IMR-90 (cell line): ENCODE results near the gene RAPGEF5. TPM values are rescaled to one million over a fixed set of nuclear protein-coding genes. Genes with fewer than 3 reads are reported as not detected.
A peak's percentile ranks its signal among the peaks of the same experiment; 100 is the strongest.

Experiments
- ATAC-seq: fragments of 200-7000 bp; cut with Tn5 transposase; 2 replicates; pipeline ENCODE4 v1.9.1; 2020; ENCODE audit warnings: low read depth, mild to moderate bottlenecking, moderate library complexity
- BruUV-seq: library from RNA; stranded (reverse); fragments of 400-500 nt; replicated peaks from 2 replicates; lab custom pipeline; 2021; lab: Mats Ljungman, UMichigan
- CTCF ChIA-PET: fragments of 300-600 bp; formaldehyde crosslinking; extraction: SDS; loops from one replicate; lab custom pipeline; 2021; ENCODE audit warnings: antibody characterized with exemption; lab: Yijun Ruan, JAX
- POLR2A ChIA-PET: fragments of 300-600 bp; sonication (Branson Sonifier 250); formaldehyde crosslinking; loops from one replicate; lab custom pipeline; 2022; ENCODE audit warnings: antibody characterized with exemption; ENCODE audit not compliant: unreplicated experiment; lab: Charles Lee
- DNase-seq: peaks from one replicate; pipeline ENCODE4 v3.0.0; 2013
- H2AFZ ChIP-seq: replicated peaks from 2 replicates; pipeline ENCODE3; 2013; ENCODE audit warnings: low read length, mild to moderate bottlenecking; ENCODE audit not compliant: poor library complexity
- H2AK5ac ChIP-seq: 2 replicates; pipeline ENCODE4 v1.6.1; 2013; ENCODE audit warnings: low read depth, low read length, inconsistent platforms
- H2AK9ac ChIP-seq: replicated peaks from 2 replicates; pipeline ENCODE3; 2013; ENCODE audit warnings: mild to moderate bottlenecking, low read depth, low read length, moderate library complexity; ENCODE audit not compliant: poor library complexity
- H2BK120ac ChIP-seq: 2 replicates; pipeline ENCODE4 v1.6.1; 2013; ENCODE audit warnings: low read depth, low read length, inconsistent platforms
- H2BK15ac ChIP-seq: 3 replicates; pipeline ENCODE4 v1.6.1; 2013; ENCODE audit warnings: low read depth, low read length, inconsistent platforms
- H2BK20ac ChIP-seq: 2 replicates; pipeline ENCODE4 v1.6.1; 2013; ENCODE audit warnings: low read depth, mild to moderate bottlenecking, inconsistent platforms, low read length, moderate library complexity
- H2BK5ac ChIP-seq: 2 replicates; pipeline ENCODE4 v1.6.1; 2013; ENCODE audit warnings: mild to moderate bottlenecking, low read depth, low read length, inconsistent platforms; ENCODE audit not compliant: poor library complexity, severe bottlenecking
- H3K14ac ChIP-seq: replicated peaks from 2 replicates; pipeline ENCODE4 v1.6.1; 2013; ENCODE audit warnings: low read depth, low read length, inconsistent platforms
- H3K18ac ChIP-seq: 2 replicates; pipeline ENCODE4 v1.6.1; 2013; ENCODE audit warnings: low read depth, low read length, control low read depth
- H3K23ac ChIP-seq: 2 replicates; pipeline ENCODE4 v1.6.1; 2013; ENCODE audit warnings: low read depth, low read length, inconsistent platforms
- H3K27ac ChIP-seq: 2 replicates; pipeline ENCODE4 v1.5.1; 2013; ENCODE audit warnings: mild to moderate bottlenecking, control low read depth, low read length; ENCODE audit not compliant: insufficient read depth
- H3K27me3 ChIP-seq: 2 replicates; pipeline ENCODE4 v1.6.1; 2013; ENCODE audit warnings: low read length; ENCODE audit not compliant: control insufficient read depth, insufficient read depth
- H3K36me3 ChIP-seq: 2 replicates; pipeline ENCODE4 v1.6.1; 2013; ENCODE audit warnings: low read length, mixed read lengths; ENCODE audit not compliant: control insufficient read depth, insufficient read depth
- H3K4ac ChIP-seq: 2 replicates; pipeline ENCODE4 v1.6.1; 2013; ENCODE audit warnings: low read depth, low read length, inconsistent platforms
- H3K4me1 ChIP-seq: 2 replicates; pipeline ENCODE4 v1.6.1; 2013; ENCODE audit warnings: low read length, mixed read lengths; ENCODE audit not compliant: control insufficient read depth, insufficient read depth
- H3K4me2 ChIP-seq: 2 replicates; pipeline ENCODE4 v1.6.1; 2013; ENCODE audit warnings: low read depth, mild to moderate bottlenecking, control low read depth, low read length, moderate library complexity
- H3K4me3 ChIP-seq: 2 replicates; pipeline ENCODE4 v1.5.1; 2013; ENCODE audit warnings: low read depth, mild to moderate bottlenecking, control low read depth, low read length, moderate library complexity; ENCODE audit not compliant: insufficient read depth
- H3K56ac ChIP-seq: 2 replicates; pipeline ENCODE4 v1.6.1; 2013; ENCODE audit warnings: low read length, inconsistent platforms; ENCODE audit not compliant: insufficient read depth; ENCODE audit errors: extremely low read depth
- H3K79me1 ChIP-seq, 2 experiments: 2 replicates each; pipeline ENCODE4 v1.6.1; 2013; ENCODE audit warnings: low read length in 2 of 2, inconsistent platforms in 1 of 2, low read depth in 1 of 2
- H3K9ac ChIP-seq: 2 replicates; pipeline ENCODE4 v1.6.1; 2013; ENCODE audit warnings: low read depth, low read length, control low read depth
- H3K9me1 ChIP-seq: 2 replicates; pipeline ENCODE4 v1.6.1; 2013; ENCODE audit warnings: low read length, inconsistent platforms; ENCODE audit not compliant: insufficient read depth
- H3K9me3 ChIP-seq: 2 replicates; pipeline ENCODE4 v1.6.1; 2013; ENCODE audit warnings: low read length; ENCODE audit not compliant: control insufficient read depth, insufficient read depth
- H4K20me1 ChIP-seq: 2 replicates; pipeline ENCODE4 v1.6.1; 2013; ENCODE audit warnings: low read length, inconsistent platforms; ENCODE audit not compliant: insufficient read depth
- H4K5ac ChIP-seq: 2 replicates; pipeline ENCODE4 v1.6.1; 2013; ENCODE audit warnings: mild to moderate bottlenecking, low read depth, low read length, control low read depth
- H4K8ac ChIP-seq, 2 experiments: 2 replicates each; pipeline ENCODE4 v1.6.1; 2013; ENCODE audit warnings: low read depth in 2 of 2, low read length in 2 of 2, control low read depth in 1 of 2, inconsistent platforms in 1 of 2
- H4K91ac ChIP-seq: 2 replicates; pipeline ENCODE4 v1.6.1; 2013; ENCODE audit warnings: low read depth, low read length, inconsistent platforms; ENCODE audit not compliant: insufficient read depth
- CEBPB ChIP-seq: IDR thresholded peaks from 2 replicates; pipeline ENCODE4 v1.6.1; 2012; ENCODE audit warnings: low read depth, low read length, improper control_type of control experiment
- CHD1 ChIP-seq: IDR thresholded peaks from 2 replicates; pipeline ENCODE4 v1.6.1; 2012; ENCODE audit warnings: low read depth, low read length, improper control_type of control experiment
- ELK1 ChIP-seq: fragments of 150-350 bp; IDR thresholded peaks from 2 replicates; pipeline ENCODE4 v1.6.1; 2016; ENCODE audit warnings: low read depth, mild to moderate bottlenecking, low read length, moderate library complexity, borderline replicate concordance
- FOS ChIP-seq: fragments of 150-350 bp; IDR thresholded peaks from 2 replicates; pipeline ENCODE4 v1.6.1; 2016; ENCODE audit warnings: low read depth, low read length
- RAD21 ChIP-seq: IDR thresholded peaks from 2 replicates; pipeline ENCODE4 v1.6.1; 2012; ENCODE audit warnings: low read length, improper control_type of control experiment
- WGBS, 2 experiments: methylation state at CpG; one replicate each; pipeline versions ENCODE4 v1.1.5 to v1.1.7; 2013; ENCODE audit warnings: missing lambda C conversion rate in 2 of 2; ENCODE audit not compliant: insufficient read length in 1 of 2; ENCODE audit errors: extremely low coverage in 2 of 2; 5-methylcytosine and 5-hydroxymethylcytosine counted together
- dilution Hi-C: fragments of 300-500 bp; cut with HindIII; formaldehyde crosslinking; loops from one replicate; pipeline ENCODE4 v1.14.3; 2018; ENCODE audit warnings: low sequenced_read_pairs; ENCODE audit not compliant: unreplicated experiment
- in situ Hi-C: fragments of 300-500 bp; cut with MboI; formaldehyde crosslinking; loops from 3 replicates; pipeline ENCODE4 v1.14.3; 2019; ENCODE audit warnings: low sequenced_read_pairs, inconsistent platforms, mixed read lengths
- intact Hi-C: fragments of 100-400 bp; cut with micrococcal nuclease; formaldehyde crosslinking; loops from 2 replicates; pipeline ENCODE4 v1.10.0; 2022
- polyA plus RNA-seq, 3 experiments: library from polyadenylated mRNA; depleted of rRNA; stranded (reverse); fragments of >200 nt; gene quantifications; 2 replicates each; pipeline ENCODE4 v1.2.3, GENCODE V29; 2012; ENCODE audit warnings: low replicate concordance in 1 of 3
- total RNA-seq: library from RNA; depleted of rRNA; stranded (reverse); fragments of >200 nt; gene quantifications from 2 replicates; pipeline ENCODE4 v1.2.3, GENCODE V29; 2012

The RAPGEF5 gene
- total and polyA plus RNA-seq, 2 of the 4 experiments (the other 2 are of a cell fraction), result 0.05 to 0.18 TPM

GRCh38 chr7:22350466-22351328 lies 6.3 kb downstream of the RAPGEF5 start:
- Histone ChIP-seq H3K4me1 (no peaks in the 10 kb centered on the region), H4K5ac (no peak overlapping the region), H4K91ac (no peak overlapping the region), H3K36me3 (no peaks in the 10 kb centered on the region), H4K20me1 (no peaks in the 10 kb centered on the region), H3K4me2 (no peak overlapping the region), H3K79me1 (no peaks in the 10 kb centered on the region), H3K27ac (no peak overlapping the region), H3K9ac (no peak overlapping the region), H3K27me3 (peaks cover 7% of the 10 kb centered on the region), H3K56ac (no peak overlapping the region), H4K8ac (no peak overlapping the region), H2AK9ac (no peak overlapping the region), H2BK20ac (no peak overlapping the region), H3K4ac (no peak overlapping the region), H3K23ac (no peak overlapping the region), H3K18ac (no peak overlapping the region), H2BK120ac (no peak overlapping the region), H2BK5ac (no peak overlapping the region), H3K9me1 (no peaks in the 10 kb centered on the region), H2BK15ac (no peak overlapping the region), H2AK5ac (no peak overlapping the region), H3K14ac (no peak overlapping the region), H3K4me3 (no peak overlapping the region), H3K9me3 (peaks cover 2% of the 10 kb centered on the region; the same call in 1 of the 2 replicates), H2AFZ (no peak overlapping the region)
- no CpG with 5 or more reads among the region's 2 CpGs for WGBS, 2 experiments
- POLR2A ChIA-PET, result no interaction called here
- CTCF ChIA-PET, result no interaction called here
- DNase-seq (peak; percentile 11), ATAC-seq (no peak)
- dilution Hi-C loops, result no loop called here
- no peak for TF ChIP-seq ELK1
- no peak for TF ChIP-seq CHD1
- TF ChIP-seq RAD21, result no peak
- no peak for TF ChIP-seq FOS
- TF ChIP-seq CEBPB, result no peak
- no TSS peak for BruUV-seq
- in situ Hi-C loops, result no loop called here
- intact Hi-C loops, result no loop called here
